NCI-H2227 (cell line): ENCODE data around the gene S100A2.
A peak's percentile ranks its signal among the peaks of the same experiment; 100 is the strongest.
"Not testable (repeated sequence)": the region's sequence is repeated elsewhere in the genome, so short reads cannot be mapped to it uniquely, and the experiment has no call there.

Source experiments
- DNase-seq: peaks from one replicate; lab custom pipeline; 2025; ENCODE audit not compliant: unreplicated experiment; lab: John Stamatoyannopoulos, UW

Gene S100A2

GRCh38 chr1:153592748-153593147 lies 27.1 kb upstream of the S100A2 start:
- no peak for DNase-seq

GRCh38 chr1:153588482-153588881 lies 22.8 kb upstream of the S100A2 start:
- DNase-seq = no peak

GRCh38 chr1:153588033-153588432 lies 22.4 kb upstream of the S100A2 start:
- DNase-seq = not testable (repeated sequence)

GRCh38 chr1:153587314-153587713 lies 21.7 kb upstream of the S100A2 start:
- DNase-seq = no peak

GRCh38 chr1:153586347-153586746 lies 20.7 kb upstream of the S100A2 start:
- DNase-seq = no peak

- DNase-seq = no peak
Observed at GRCh38 chr1:153585006-153585405, 19.4 kb upstream of the S100A2 start.

GRCh38 chr1:153583976-153584375 lies 18.3 kb upstream of the S100A2 start:
- no peak for DNase-seq

- DNase-seq = not testable (repeated sequence)
Observed at GRCh38 chr1:153583514-153583913, 17.9 kb upstream of the S100A2 start.

GRCh38 chr1:153582836-153583235 lies 17.2 kb upstream of the S100A2 start:
- DNase-seq = not testable (repeated sequence)

- DNase-seq = no peak
Observed at GRCh38 chr1:153578936-153579335, 13.3 kb upstream of the S100A2 start.

- no peak for DNase-seq
Observed at GRCh38 chr1:153578490-153578889, 12.8 kb upstream of the S100A2 start.

GRCh38 chr1:153577624-153578051 lies 12.0 kb upstream of the S100A2 start:
- peak; percentile 57 for DNase-seq

- DNase-seq = no peak
Observed at GRCh38 chr1:153577138-153577537, 11.5 kb upstream of the S100A2 start.

- not testable (repeated sequence) for DNase-seq
Observed at GRCh38 chr1:153575497-153575896, 9.9 kb upstream of the S100A2 start.

GRCh38 chr1:153575081-153575491 lies 9.4 kb upstream of the S100A2 start:
- not testable (repeated sequence) for DNase-seq

- DNase-seq = peak; percentile 38
Observed at GRCh38 chr1:153573351-153573750, 7.7 kb upstream of the S100A2 start.

GRCh38 chr1:153572569-153573015 lies 6.9 kb upstream of the S100A2 start:
- peak; percentile 43 for DNase-seq

- DNase-seq = no peak
Observed at GRCh38 chr1:153571706-153572105, 6.1 kb upstream of the S100A2 start.

- no peak for DNase-seq
Observed at GRCh38 chr1:153570874-153571273, 5.2 kb upstream of the S100A2 start.

- DNase-seq = no peak
Observed at GRCh38 chr1:153569465-153569864, 3.8 kb upstream of the S100A2 start.

- DNase-seq = peak; percentile 91
Observed at GRCh38 chr1:153568367-153569099, 2.9 kb upstream of the S100A2 start.

GRCh38 chr1:153567621-153568366 lies 2.1 kb upstream of the S100A2 start:
- no peak for DNase-seq
